Stimulated activated CD4-positive, alpha-beta T cell treated with anti-CD3 and anti-CD28 coated beads, Interleukin-4, amount 100 ng/mL, for 4 hours (primary cell): ENCODE results near the gene LRRC15.
A peak's percentile ranks its signal among the peaks of the same experiment; 100 is the strongest.

ENCODE experiments used
- DNase-seq, 2 experiments: peaks; one replicate each; pipeline ENCODE4 v3.0.0-alpha.2; 2020

Gene LRRC15

DNA sequence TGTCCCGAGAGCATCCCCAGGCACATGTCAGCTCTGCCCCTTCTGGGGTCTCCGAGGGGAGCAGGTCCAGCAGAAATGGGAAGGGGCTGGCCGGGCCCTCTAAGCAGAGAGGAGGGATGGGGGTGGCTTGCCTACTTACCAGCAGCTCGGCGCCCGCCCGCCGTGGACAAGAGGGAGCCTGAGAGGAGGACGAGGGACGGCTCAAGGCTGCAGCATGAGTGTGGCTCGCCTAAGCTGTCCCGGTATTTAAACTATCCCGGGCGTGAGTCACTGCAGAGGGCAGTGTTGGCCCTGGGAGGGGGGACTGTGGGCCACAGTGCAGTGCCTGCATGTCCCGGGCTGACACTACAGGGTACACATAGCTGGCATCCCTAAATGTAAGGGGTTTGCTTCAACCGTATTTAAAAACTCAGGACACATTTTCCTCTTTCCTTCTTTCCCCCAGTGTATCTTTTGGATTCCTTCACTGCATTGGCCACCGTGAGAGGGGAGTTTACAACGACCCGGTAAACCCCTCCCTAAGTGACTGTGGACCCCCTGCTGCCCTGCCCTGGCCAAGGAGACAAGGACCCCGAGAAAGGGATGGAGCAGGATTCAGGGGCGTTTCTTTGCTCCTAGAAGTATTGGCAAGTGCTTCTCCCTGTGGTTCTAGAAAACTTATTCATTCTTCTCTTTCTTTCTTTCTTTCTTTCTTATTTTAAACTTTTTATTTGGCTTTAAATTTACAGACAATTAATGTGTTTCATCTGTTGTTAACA is at the start of gene LRRC15:
Gene LRRC15 (minus strand): TSS at position 222 of the 758 bp plus-strand sequence. CDS start 8,700 bp downstream, outside the sequence.
- DNase-seq = no peak

DNA sequence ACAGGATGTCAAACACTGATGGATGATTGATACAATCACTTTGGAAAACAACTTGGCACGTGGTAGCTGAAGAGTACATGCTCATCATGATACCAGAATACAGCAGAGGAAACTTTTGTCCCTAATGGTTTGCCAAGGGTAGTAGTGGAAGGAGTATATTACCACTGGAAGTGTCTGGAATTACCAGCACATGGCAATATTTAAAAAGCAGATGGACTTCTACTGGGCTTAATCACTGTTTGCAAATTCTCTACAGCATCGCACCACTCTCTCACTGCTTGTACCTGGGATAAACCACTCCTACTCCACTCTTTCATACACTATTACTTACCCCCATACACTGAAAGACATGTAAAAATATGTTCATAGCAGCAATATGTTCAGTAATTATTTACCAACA is 49.1 kb upstream of the LRRC15 start:
- no peak for DNase-seq

DNA sequence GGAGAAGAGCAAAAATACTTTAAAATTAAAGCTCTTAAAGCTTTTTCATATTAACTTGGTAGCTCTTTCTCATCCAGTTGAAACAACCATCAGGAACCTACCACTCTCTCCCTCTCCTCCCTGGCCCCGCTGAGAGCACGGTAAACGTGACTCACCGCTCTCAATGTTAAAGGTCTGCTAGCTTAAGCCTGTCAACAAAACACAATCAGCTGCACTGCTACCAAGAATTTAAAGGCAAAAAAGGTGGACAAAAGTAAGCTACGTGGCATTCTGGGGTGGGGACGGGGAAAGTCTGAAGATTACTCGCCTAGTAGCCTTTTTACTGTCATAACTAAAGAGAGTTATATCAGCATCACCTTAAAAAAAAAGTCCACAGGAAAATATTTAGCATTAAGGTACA is 37.9 kb upstream of the LRRC15 start:
- DNase-seq = no peak

DNA sequence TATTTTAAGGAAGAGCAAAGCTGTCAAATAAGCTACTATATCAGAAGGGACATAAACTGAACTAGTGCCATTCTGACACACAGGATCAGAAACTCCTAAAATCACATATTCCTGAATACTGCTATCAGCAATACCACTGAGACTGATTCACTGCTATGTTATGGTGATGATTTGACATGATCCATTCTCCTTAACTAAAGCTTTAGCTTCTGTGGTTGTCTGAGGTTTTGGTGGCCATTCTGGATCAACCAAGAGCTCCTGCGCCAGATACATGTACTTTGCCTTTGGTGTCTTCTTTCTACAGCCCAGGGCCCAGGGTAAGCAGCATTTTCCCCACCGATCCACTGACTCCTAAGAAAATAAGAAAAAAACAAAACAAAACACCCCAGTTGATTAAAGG is 36.2 kb upstream of the LRRC15 start:
- no peak for DNase-seq

DNA sequence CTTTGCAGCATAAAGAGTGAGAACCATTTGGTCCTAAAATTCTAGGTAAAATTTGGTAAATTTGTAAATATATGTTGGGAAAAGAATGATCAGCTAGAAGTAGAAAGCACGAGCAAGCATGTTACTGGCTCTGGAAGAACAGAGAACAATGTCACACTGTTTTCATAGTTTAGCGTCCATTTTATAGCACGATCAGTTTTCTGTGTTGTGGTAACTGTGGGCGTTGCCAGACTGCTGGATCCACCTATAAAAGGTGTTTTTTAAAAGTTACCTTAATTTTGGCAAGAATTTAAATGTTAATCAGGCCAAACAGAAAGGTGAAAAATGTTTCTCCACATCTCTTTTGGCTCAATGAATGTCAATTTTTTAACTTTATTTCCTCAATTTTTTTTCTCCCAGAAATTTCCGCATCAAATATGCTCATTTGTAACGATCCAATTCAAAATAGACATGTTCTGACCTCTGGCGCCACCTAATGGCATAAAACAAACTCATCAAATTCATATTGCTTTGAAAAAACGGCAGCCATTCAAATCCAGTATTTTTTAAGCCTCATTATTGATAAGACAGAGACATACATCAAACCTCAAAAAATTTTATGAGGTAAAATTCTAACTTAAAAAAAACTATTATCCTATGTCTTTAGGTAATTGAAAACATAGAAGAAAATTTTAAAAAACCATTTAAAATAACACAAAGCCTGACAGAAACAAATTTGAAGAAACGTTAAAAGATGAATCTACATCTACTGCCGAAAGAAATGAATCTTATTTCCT is 35.0 kb upstream of the LRRC15 start:
- peak in 1 of 2 experiments; percentile 15 for DNase-seq

DNA sequence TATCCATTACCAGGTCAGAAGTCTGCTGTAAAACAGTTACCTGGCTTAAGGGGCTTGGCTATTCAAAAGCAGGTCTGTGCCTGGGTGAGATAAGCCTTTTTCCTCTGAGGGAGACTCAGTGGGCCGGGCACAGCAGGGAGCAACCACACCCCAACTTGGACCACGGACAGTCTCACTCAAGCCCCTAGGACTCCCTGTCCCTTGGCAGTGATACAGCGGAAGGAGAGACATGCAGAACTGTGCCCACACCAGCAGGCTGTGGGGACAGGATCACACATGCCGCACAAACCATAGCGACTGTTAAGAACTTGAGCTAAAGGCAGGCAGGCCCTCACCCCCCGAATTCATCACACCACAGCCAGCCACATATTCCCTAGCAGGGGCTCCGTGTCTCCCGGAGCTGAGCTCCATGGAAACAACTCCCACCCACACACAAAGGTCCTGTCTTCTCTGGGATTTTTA is 32.4 kb upstream of the LRRC15 start:
- no peak for DNase-seq

DNA sequence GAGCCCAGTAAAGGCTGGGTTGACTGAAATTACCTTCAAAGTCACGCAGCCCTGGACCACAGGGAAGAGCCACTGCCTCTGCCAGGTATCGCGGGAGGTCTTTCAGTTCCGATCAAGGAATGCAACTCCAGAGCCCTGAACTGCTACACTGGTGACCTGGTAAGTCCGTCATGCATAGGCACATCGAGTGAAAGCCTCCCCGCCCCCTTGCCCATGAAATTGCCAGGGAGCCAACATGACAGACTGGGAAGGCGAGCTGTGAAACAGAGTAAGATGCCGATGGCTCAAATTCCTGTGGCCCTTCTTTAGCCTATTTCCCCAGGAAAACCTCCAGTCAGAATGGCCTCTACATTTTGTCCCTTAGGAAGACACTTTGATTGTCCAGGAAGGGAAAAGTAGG is 31.8 kb upstream of the LRRC15 start:
- DNase-seq = no peak

DNA sequence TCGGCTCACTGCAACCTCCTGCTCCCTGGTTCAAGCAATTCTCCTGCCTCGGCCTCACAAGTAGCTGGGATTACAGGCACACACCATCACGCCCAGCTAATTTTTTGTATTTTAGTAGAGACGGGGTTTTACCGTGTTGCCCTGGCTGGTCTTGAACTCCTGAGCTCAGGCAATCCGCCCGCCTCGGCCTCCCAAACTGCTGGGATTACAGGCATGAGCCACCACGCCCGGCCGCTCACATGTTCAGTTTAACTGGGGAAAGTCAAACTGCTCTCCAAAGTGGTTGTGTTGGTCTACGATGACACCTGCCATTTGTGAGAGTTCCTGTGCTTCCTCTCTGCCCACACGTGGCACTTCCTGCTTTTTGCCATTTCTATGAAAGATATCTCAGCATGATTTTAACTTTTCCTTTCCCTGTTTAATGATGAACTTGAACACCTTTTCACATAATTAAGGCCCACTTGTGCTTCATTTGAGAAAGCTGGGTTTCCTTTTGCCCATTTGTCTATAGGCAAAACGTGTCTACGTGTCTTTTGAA is 30.4 kb upstream of the LRRC15 start:
- no peak for DNase-seq

DNA sequence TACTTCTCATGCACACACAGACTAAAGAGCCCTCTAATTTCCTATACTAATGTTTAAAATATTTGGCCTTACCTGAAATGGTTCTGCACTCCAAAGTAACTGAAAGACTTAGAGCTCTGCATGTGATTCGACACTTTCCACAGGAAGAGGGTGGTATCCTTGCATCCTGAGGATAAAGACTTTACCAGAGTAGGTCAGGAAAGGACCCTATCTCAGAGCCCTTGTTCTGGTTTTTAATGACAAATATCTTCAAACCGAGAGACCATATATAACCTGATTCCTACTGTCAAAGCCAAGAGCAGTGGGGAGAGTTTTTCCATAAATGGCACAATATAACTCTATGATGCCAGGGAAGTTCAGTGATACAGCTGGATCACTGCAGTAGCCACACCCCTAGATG is 29.6 kb upstream of the LRRC15 start, which contains the start of gene GP5:
Gene GP5 (minus strand): TSS at position 101 of the 400 bp plus-strand sequence. CDS start 984 bp downstream, outside the sequence.
- no peak for DNase-seq

DNA sequence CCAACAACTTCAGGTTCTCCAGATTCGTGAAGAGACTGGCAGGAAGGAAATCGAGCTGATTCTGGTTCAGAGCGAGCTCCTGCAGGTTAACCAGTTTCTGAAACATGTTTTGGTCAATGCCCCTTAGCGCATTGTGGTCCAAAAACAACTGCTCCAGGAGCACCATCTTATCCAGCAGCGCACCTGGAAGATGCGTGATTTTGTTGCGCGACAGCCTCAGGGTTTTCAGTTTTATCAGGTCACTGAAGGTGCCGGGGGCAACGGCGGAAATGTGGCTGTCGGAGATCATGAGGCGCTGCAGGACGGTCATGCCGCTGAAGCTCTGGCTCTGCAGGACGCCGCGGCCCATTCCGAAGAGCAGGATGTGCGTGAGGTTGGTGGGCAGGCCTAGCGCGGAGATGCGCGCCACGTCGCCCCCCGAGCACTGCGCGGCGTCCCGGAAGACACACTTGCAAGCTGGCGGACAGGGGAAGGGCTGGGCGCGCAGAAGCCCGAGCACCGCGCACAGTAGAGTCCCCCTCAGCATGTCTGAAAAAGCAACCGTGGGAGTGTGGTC is 28.3 kb upstream of the LRRC15 start:
- peak in 1 of 2 experiments; percentile 25 for DNase-seq

DNA sequence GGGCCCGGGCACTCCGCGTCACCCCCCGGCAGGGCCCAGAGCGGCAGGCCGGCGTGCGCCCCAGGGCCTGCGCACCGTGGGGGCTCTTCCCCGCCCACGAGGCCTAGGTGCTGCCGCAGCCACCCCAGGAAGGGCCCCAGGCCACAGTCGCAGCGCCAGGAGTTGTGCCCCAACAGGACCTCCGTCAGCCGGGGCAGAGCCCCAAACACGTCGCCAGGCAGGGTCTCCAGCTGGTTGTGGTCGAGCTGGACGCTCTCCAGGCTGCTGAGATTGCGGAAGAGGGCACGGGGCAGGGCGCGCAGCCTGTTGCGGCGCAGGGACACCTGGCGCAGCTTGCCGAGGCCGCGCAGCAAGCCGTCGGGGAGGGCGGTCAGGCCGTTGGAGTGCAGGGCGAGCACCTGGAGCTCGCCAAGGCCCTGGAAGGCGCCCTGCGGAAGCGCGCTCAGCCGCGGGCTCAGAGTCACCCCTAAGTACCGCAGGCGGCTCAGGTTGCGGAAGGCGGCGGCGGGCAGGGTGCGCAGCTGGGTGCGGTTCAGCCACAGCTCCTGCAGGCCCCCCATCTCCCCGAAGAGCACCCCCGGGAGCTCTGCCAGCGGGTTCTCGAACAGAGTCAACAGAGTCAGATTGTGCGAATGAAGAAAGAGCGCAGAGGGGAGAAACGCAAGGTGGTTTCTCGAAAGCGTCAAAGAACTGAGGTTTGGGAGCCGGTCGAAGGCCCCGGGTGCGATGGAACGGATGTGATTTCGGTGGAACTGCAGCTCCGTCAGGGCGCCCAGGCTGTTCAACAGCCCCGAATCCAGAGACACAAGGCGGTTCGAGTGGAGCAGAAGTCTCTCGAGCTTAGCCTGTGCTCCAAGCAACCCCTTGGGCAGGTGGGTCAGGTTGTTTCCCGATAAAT is 27.6 kb upstream of the LRRC15 start:
- DNase-seq = peak; percentile 24 to 29

DNA sequence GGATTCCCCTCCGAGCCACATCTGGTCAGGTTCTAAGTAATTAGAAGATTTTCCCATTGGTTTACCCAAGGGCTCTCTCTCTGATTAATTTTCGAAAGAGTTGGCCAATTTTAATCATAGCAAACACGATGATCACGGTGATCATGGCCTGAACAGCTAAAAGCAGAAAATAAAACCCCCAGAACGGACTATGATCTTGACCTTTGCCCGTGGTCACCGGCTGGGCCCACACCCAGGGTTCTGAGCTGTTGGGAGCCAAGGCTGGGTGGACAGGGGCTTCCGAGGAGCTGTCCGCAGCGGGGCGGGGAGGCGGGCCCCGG is 27.0 kb upstream of the LRRC15 start:
- DNase-seq = no peak

DNA sequence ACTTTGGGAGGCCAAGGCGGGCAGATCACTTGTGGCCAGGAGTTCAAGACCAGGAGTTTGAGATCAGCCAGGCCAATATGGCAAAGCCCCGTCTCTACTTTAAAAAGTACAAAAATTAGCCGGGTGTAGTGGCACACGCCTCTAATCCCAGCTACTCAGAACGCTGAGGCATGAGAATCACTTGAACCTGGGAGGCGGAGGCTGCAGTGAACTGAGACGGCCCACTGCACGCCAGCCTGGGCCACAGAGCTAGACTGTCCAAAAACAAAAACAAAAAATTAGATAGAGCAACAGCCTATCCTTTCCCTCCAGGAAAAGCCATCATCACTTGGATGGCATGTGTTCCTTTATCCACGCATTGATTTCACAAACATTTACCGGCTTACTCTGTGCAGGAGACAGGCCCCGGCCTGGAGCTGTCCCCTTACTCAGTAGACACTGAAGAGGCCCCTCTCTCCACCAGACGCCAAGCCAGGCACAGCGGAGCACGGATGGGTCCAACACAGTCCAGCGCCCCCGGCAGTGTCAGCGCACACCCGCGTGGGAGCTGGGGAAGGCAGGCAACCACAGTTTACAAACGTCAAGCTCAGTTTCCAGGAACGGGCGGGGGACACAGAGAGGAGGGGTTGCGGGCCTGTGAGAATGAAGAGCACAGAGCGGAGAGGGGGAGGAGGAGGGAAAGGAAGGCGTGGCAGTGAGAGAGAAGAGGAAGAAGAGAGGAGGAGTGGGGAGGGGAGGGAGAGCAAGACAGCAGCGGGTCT is 26.4 kb upstream of the LRRC15 start:
- DNase-seq = peak; percentile 38 to 82

DNA sequence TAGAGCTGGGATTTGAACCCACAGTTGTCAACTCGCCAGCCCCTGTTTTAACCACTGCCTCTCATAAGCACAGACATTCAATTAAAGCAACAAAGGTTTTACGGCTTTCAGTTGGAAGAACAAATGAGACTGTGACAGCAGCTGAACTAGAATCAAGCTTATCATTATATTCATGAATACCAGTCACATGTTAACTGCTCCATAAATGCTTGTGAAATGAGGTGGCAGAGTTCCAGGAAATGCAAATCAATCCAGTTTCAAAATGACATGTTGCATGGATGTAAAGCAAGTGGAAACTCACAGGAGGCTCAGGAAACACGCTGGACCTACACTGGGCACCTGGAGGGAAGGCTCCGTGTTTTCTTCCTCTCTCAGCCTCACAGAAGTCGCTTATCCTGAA is 25.7 kb upstream of the LRRC15 start:
- DNase-seq = no peak

DNA sequence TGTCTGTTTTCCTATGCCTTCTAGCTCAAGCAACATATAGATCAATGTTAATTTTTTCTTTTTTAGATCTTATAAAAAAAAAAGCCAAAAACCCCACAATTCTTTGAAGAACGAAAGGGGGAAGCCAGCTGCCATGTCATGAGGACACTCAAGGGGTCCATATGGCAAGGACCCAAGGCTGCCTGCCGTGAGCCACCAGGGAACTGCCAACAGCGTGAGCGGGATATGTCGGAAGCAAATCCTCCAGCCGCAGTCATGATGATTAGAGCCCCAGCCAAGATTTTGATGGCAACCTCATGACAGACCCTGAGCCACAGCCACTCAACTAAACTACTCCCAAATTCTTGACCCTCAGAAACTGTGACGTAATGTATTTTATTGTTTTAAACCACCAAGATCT is 23.0 kb upstream of the LRRC15 start:
- no peak for DNase-seq

DNA sequence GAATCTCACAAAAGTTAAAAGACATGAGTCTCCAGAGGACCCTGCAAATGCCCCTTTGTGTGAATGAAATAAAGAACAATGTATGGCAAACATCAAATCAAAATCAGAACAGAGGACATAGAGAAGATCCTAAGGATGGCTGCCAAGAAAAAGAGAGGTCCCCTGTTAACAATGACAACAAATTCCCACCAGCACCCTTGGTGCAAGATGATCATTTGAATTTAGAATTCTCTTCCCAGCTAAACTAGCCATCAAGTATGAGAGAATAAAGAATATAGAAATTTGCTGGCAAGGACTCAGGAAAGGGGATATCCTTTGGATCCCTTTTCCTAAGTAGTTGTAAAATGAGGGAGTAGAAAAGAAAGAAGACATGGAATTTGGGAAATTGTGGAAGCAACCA is 21.3 kb upstream of the LRRC15 start:
- no peak for DNase-seq

DNA sequence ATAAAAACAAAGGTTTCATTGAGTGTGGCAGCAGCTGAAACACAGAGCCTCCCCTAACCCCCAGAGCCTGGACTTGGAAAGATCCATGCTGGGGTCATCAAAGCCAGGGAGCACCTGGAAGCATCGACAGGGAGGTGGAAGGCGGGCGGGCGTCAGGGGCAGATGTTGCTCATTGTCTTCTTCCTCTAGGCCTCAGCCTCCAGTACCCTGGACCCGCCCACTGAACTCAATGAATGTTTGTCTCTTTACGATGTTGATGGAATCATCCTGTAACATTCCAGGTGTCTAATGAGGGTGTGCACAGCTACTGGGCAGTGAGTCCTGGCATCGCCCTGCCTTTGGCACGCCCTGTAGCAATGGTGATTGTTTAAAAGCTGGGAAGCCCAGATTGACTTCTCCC is 19.7 kb upstream of the LRRC15 start:
- DNase-seq = no peak

DNA sequence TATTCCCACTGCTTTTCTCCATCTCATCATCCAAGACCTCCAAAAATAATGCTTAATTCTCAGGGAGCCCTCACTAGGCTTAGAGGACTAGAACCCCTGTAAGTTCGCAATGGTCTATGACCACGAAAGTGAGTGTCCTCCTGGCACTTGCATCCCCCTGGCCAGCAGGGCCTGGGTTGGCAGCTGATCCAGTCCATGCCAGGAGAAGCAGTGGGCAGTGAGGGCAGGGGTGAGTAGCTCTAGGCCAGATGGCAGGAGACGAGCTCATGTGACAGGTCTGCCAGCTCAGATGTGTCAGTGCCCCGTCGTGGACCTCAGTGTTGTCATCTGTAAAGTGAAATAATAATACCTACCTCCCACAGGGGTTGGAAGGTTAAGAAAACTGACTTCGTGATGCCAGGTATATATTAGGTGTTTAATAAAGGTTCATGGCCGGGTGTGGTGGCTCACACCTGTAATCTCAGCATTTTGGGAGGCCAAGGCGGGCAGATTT is 18.4 kb upstream of the LRRC15 start:
- no peak for DNase-seq

DNA sequence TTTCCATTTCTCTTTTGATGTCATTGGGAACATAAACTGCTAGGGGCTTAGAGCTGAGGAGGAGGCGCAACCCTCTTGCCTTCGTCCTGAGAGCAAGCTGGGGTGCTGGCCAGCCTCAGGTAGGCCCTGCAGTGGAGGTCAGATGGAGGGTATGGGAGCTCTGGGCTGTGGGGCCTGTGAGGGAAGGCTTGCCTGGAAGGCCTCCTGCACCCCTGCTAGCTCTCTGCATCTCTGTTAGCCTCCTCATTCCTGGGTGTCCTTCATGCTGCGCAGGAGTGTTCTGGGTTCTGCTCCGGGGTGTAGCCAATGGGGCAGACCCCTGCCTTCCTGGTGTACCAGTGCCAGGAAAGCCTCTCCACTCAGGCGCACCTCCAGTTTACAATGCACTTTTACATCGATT is 17.7 kb upstream of the LRRC15 start:
- DNase-seq = no peak

DNA sequence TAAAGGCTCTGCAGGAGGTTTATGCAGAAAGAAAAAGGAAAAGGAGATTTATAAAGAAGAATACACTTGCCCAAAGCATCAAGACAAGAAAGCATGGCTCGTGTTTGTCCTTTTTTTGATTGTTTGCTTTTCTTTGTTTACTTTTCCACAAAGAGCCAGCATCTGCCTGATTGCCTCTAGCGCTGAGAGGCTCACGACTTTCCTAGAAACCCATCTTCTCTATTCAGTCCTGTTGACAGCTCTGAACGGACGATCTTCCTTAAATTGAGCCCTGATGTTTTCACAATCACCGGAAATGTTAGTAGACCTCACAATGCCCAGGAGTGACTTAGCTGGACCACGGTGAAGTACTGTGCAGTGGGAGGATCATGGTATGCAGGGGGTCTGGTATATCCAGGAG is 17.1 kb upstream of the LRRC15 start:
- no peak for DNase-seq

DNA sequence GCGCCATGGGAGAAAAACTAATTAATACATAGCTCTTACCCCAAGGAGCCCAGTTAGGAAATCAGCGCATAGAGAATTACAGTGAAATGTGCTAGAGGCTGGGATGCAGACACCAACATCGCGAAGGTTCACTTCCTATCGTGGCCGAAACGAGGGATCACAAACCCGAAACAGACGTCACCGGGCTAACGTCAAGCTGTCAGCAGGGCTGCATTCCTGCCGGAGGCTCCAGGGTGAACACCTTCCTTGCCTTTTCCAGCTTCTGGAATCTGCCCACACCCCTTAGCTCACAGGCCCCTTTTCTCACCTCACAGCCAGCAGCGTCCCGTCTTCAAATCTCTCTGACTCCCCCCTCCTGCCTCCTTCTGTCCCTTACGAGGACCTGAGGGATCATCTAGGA is 16.5 kb upstream of the LRRC15 start:
- DNase-seq = no peak

DNA sequence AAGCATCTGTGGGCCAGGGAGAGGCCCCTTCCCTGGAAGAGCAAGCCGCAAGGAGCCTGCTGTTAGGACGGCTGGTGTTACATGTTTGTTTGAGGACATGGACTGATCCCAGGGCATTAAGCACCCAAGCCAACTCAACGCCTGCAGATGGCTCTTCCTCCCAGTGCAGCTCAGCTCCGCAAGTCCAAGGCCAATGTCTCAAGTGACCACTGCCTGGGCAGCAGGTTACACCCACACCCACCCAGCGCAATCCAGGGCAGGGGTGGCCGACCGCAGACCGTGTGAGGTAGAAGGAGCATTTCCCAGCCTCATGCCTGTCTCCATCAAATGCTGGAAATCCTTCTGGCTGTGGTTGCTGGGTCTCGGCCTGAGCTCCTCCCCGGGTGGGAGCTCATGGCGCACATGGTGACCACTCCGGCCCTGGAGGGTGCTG is 15.0 kb upstream of the LRRC15 start:
- no peak for DNase-seq
